NCI-H226 (cell line): ENCODE measurements around the gene CRACDL.

Experiments used
- DNase-seq: peaks from one replicate; pipeline ENCODE4 v3.0.0-alpha.2; 2015

The CRACDL gene

GRCh38 chr2:98744595-98744994, 191.4 kb downstream of the CRACDL start:
- no peak for DNase-seq
